GM12801 (cell line): ENCODE data around the gene SLC9A3.

Source experiments
- TF ChIP-seq, protein P1 (sequence below): IDR thresholded peaks from one replicate; pipeline ENCODE4 v1.5.1; 2011; ENCODE audit warnings: control low read depth; ENCODE audit not compliant: insufficient read length; ENCODE audit errors: extremely low read depth

Gene SLC9A3

DNA sequence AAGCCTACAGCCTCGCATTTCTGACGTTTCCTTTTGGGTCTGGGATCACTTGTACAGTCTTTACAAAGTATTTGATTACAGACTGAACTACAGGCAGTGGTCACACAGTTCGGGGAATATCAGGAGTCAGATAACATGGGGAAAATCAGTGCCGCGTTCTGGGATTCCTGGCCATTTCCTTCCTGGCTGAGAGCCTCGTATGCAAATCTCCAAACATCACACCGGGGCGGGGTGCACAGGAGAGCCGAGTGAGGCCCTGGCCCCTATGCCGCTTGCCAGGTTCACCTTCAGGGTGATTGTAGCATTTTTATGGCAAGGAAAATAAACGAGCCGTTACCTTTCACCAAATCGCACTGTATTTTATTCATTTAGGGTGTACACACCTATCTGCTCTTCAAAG, 29.6 kb upstream of the SLC9A3 start:
- TF ChIP-seq, protein P1, sequence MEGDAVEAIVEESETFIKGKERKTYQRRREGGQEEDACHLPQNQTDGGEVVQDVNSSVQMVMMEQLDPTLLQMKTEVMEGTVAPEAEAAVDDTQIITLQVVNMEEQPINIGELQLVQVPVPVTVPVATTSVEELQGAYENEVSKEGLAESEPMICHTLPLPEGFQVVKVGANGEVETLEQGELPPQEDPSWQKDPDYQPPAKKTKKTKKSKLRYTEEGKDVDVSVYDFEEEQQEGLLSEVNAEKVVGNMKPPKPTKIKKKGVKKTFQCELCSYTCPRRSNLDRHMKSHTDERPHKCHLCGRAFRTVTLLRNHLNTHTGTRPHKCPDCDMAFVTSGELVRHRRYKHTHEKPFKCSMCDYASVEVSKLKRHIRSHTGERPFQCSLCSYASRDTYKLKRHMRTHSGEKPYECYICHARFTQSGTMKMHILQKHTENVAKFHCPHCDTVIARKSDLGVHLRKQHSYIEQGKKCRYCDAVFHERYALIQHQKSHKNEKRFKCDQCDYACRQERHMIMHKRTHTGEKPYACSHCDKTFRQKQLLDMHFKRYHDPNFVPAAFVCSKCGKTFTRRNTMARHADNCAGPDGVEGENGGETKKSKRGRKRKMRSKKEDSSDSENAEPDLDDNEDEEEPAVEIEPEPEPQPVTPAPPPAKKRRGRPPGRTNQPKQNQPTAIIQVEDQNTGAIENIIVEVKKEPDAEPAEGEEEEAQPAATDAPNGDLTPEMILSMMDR: no peak

DNA sequence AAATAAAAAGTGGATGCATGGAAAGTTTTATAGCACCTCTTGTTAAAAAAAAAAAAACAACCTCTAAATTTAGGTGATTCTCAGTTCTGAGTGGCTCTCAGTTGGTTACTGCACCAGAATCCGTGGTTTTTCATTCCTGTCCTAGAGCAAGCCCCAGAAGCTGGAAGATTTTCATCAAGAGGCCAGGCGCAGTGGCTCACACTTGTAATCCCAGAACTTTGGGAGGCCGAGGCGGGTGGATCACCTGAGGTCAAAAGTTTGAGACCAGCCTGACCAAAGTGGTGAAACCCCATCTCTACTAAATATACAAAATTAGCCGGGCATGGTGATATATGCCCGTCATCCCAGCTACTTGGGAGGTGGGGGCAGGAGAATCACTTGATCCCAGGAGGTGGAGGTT, 27.2 kb upstream of the SLC9A3 start:
- TF ChIP-seq, protein P1: no peak

DNA sequence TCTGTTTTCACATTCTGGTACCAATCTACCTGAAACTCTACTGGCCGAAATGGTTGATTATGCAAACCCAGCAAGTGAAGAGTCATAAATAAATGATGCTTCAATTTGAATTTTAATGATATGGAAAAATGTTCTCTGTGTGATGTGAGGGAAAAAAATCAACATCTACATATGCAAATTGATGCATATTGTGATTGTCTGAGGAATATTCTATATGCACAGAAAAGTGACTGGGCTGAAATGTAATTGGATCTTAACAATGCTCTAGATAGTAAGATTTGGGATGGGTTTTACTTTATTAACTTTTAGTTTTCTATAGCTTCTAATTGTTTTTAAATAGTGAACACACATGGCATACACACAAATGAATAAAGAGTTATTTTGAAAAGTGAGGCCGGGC, 25.0 kb upstream of the SLC9A3 start:
- TF ChIP-seq, protein P1: no peak

DNA sequence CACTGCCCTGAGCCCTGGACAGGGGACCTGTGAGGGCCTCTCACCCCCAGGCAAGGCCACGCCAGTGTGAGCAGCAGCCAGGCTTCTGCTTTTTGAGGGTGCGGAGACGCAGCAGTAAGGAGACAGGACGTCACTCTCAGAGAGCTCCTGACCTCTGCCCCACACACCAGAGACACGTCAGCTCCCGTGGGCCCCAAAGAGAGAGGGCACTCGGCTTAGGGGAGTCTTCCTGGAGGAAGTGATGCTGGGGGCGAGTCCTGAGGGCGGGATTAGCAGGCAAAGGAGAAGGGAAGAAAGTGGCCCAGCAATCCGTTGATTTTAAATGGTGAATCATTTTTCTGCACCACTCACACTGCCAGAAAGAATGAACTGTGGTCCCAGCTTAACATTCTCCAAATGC, 24.0 kb upstream of the SLC9A3 start:
- TF ChIP-seq, protein P1: no peak

DNA sequence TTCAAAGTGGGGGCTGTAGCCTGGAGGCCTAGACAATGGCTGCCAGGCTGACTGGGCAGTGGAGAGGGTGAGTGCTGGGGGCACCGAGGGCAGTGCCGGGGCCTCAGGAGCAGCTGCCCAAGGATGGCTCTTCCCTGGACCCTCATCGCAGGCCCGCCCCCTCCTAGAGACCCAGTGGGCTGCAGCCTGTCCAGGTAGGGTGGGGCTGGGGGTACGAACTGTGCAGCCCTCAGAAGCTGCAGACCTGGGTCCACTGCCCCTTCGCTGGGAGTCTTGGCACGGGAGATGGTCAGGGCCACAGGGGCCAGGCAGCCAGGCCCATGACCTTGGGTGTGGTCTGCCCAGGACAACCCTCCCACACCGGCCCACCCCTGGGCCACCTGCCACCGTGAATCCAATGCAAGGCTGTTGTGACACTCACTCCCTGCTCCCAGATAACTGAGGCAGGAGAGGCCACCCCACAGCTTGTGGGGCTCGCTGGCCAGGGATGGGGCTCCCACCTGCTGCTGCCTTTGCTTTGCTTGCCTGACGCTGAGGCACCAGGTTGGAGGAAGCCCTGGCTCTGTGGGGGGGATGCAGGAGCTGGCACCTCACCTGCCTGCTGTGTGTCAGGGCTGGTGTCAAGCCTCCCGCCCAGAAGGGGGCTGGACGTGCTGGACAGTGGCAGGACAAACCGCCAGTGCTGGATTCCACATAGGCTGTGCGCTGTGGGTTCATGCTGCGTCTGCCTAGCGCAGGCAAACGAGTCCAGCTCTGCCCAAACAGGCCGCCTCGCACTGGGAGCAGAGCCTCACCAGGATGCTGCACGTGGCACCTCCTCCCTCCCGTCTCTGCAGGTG, 23.1 kb upstream of the SLC9A3 start:
- TF ChIP-seq, protein P1: no peak

DNA sequence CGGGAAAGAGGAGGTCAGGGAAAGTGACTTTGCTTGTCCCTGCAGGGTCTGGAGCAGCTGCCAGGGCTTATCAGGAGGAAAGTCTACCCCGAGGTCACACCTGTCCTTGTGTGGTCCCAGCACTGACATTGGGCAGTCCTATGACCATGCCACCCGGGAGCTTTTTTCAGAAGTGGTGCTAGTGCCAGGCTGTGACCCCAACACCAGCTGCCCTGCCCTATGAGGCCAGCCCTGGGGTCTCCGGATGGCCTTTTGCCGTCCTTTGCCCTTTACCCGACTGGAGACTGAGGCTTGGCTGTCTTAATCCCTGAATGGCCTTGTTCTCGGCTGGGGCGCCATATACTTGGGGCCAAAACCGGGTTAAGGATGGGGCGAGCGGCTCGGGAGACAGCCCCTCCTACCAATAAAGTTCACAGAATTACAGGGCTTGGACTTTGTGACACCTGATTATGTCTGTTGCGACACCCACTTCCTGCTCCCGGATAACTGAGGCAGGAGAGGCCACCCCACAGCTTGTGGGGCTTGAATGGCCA, 22.2 kb upstream of the SLC9A3 start:
- TF ChIP-seq, protein P1: no peak

DNA sequence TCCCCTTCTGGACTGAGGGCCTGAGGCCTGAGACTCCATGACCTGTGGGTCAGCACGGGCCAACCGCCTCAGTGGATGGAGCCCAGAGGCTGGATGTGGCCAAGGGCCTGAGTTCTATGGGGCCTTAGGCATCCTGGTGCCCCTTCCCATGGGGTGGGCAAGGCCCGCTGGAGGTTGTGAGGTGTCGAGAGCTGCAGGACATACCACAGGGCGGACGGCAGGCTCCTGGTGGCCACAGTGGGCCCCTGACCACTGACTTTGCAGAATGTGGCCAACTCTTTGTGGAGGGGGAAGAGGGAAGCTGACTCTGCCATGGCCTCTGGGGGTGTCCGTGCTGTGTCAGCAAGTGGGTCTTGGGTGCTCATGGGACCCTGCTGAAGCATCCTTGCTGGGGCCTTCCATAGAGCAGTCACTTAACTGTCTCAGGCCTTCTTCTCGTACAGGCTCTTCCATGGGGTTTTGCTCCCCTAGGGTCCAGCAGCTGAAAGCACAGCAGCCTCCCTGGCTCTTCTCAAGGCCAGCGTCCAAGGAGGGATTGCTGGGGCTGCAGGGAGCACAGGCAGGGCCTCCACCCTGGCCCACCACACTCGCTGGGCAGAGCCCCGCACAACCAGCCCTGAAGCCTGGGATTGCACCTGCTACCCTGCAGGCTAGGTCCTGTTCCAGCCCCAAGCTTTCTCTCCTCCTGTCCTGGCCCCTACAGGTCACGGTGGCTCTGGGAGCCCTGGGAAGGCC, 21.6 kb upstream of the SLC9A3 start:
- TF ChIP-seq, protein P1: no peak
